NCI-H82 treated with DMSO at 0.1 percent for 48 hours (cell line): ENCODE data around the gene OGFOD3.
"Not testable (repeated sequence)": the region's sequence is repeated elsewhere in the genome, so short reads cannot be mapped to it uniquely, and the experiment has no call there.

ENCODE experiments used
- DNase-seq: peaks from one replicate; lab custom pipeline; 2025; ENCODE audit not compliant: unreplicated experiment; lab: John Stamatoyannopoulos, UW

The OGFOD3 gene

DNA sequence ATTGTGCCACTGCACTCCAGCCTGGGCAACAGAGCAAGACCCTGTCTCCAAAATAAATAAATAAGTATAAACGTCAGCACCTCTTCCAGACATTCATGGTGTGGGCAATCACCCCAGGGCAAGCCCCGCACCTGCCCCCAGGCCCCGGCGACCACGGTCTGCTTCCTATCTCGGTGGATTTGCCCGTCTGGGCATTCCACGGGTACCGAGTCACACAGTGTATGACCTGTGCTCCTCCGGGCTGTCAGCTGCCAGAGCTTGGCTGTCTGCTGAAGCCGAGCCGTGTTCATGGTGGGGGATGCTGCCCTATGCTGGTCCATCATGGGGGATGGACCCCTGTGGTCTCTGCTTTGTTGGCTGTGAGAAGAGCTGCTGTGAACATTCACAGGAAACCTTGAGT, 16.7 kb upstream of the OGFOD3 start:
- DNase-seq, result no peak

DNA sequence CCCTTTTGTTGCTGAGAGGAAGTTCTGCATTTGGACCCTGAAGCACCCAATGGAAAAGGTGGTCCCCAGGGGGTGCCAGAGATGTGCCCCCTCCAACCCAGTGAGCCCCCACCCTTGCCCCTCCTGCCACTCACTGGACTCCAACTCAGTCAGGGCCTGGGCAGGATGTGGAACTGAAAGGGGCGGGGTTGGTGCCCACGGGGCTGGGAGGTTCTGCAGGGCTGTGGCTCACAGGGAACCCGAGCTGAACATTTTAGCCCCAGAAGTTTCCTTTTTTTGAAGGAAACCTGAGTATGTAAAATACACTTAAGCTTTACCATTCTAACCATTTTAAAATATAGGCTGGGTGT, 15.8 kb upstream of the OGFOD3 start:
- no peak for DNase-seq

DNA sequence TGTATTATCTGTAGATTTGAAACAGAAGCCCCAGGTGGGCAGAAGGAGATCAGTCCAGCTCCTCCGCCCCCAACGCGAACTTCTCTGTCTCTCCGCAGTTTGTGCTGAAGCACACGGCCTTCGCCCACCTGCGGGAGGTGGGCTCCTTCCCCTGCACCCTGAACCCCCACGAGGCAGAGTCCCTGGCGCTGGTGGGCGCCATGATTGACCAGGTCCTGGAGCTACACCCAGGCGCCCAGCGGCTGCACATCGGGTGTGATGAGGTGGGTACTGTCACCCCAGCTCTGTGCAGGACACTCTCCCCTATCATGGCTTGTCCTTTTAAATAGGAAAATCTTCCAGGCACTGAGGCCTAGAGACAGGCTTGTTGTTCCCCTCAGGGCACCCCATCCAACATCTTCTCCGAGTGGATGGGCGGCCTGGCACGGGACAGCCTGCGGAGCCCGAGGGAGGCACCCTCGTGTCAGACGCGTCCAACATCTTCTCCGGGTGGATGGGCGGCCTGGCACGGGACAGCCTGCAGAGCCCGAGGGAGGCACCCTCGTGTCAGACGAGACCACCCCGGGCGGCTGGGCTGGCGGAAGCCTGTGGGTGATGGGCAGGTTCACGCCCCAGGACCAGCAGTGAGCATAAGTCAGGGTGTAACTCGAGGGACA, 15.3 kb upstream of the OGFOD3 start:
- no peak for DNase-seq

DNA sequence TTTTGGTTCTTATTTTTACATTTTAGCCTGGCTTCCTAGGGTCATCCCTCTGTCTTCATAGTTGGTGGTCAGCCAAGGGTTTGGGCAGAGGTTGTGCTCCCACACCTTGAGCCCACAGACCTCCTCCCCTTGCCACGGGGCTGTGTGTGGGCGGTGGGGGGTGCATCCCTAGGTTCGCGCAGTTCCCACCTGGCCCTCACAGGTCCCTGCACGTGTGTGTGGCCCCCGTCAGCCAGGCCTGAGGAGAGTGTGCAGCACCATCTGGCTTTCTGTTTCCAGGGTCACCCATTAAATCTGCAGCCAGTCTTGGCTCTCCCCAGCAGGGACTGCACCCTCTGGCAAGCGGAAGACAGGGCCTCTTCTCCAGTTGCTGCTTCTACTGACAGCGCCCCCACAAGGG, 13.6 kb upstream of the OGFOD3 start:
- DNase-seq, result no peak

DNA sequence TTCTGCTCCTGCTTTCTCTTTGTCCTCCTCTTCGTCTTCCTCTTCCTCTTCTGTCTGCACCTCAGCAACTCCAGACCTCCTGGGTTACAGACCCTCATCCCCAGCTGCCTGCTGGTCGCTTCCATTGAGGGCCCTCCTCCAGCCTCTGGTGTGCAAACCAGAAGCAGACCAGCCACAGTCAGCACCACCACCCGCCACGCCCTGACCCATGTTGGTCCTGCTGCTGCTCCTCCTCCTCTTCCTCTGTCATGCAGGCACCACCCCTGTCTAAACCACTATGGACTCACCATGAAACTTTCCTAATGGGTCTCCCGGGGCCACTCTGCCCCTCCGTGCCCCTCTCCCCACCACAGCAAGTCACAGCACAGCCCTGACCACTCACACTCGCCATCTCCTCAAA, 11.4 kb upstream of the OGFOD3 start:
- DNase-seq, result no peak

DNA sequence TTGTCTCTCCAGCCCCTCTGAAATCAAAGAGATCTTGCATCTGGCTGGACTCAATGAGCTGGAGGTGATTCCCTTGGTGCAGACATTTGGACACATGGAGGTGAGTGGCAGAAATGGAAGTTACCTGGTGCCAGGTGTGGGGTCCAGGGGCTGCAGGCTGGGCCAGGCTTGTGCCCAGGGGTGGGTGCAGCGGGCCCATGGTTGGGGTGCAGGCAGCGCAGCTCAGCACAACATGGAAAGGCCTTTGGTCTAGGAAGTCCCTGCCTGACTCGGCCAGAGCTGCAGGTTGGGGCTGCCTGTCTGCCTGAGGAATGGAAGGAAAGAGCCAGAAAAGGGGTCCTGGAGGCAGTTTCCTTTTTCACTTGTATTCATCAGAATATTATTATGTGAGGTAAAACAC, 10.2 kb upstream of the OGFOD3 start:
- DNase-seq, result no peak

DNA sequence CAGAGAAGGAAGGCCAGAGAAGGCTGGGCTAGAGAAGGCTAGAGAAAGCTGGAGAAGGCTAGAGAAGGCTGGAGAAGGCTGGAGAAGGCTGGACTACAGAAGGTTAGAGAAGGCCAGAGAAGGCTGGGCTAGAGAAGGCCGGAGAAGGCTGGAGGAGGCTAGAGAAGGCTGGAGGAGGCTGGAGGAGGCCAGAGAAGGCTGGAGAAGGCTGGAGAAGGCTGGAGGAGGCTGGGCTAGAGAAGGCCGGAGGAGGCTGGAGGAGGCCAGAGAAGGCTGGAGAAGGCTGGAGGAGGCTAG, 6.4 kb upstream of the OGFOD3 start:
- no peak for DNase-seq

DNA sequence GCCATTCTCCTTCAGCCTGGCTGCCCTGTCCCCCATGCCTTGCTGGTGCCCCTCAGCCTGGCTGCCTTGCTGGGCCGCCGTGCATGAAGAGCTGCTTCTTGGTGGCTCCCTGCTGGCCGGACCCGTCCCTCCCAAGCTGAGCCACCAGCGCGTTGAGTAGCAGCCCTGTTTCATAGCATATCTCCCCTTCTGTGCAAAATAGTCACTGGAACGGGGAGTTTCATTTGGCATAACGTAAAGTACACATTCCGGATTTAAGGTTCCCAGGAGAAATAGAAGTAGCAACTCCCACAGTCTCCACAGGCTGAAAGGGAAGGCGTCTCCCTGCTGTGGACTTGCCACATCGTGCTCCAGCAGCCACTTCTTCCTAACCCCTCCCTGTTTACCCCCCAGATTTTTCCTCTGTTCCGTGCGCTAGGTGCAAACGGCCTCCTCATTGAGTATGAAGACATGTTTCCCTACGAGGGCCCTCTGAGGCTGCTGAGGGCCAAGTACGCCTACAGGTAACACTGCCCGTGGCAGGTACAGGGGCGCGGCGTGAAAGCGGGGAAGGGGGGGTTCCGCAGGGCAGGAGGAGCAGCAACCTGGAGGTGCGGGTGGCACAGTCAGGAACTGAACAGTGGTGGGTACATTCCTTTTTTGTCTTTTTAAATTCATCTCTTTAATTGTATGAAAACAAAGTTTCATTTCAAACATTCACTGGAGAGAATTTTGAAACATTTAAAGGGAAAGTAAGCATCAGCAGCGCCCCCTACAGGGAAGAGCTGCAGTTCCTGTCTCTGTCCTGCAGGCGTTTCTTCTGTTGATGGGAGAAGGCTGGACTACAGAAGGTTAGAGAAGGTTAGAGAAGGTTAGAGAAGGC, 5.8 kb upstream of the OGFOD3 start:
- no peak for DNase-seq

DNA sequence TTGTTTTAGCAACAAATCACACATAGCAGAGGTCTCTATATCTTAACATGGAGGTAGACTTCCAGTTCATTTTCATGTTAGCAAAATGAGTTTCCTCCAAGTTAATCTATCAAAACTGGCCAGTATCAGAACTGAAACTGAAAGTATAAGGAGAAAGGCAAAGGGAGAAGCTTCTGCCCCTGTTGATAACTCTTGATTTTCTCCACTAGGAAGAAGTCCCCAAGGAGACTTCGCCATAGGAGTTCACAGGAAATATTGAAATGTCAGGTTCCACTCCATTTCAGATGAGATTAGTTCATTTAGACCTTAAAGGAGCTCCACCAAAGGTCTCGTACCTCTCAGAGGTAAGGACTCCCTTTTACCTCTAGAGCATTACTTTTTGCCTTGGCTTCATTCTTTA, 1.2 kb upstream of the OGFOD3 start:
- DNase-seq, result no peak

DNA sequence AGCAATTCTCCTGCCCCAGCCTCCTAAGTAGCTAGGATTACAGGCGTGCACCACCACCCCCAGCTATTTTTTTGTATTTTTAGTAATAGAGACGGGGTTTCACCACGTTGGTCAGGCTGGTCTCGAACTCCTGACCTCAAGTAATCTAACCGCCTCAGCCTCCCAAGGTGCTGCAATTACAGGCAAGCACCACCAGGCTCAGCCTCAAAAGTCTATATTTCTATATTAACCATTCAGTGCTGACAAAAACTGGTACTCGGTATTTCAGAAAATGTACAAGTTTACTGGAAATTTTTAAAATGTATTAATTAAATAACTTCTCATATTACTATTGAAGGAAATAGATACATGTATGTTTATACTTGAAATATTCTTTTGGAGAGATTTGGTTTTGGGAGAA, 1.6 kb downstream of the OGFOD3 start:
- no peak for DNase-seq

DNA sequence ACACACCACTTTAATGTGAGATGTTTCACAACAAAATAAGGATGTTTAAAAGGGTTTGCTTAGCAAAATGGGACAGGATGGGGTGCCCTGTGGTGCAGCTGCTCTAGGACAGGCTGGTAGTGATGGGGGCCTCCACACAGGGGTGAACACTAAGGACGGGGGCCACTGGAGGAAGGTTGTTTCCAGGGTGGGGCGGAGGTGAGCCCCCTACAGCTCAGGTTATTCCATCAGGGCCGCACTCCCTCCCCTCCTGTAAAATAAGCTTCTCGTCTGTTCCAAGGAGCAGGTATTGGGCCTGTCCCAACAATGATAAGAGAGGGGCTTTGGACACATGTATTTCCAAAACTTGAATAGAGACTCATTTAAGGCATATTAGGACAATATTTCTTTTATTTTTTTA, 2.1 kb downstream of the OGFOD3 start:
- no peak for DNase-seq

DNA sequence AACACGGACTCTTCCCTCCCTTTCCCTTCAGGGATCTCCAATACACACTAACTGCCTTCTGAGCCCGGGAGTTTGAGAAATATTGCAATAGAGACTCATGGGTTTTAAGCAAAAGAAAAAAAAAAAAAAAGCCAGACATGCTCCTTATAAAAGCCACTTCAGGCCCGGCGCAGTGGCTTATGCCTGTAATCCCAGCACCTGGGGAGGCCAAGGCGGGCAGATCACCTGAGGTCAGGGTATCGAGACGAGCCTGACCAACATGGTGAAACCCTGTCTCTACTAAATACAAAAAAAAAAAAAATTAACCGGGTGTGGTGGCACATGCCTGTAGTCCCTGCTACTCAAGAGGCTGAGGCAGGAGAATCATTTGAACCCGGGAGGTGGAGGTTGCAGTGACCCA, 2.6 kb downstream of the OGFOD3 start:
- DNase-seq, result no peak

DNA sequence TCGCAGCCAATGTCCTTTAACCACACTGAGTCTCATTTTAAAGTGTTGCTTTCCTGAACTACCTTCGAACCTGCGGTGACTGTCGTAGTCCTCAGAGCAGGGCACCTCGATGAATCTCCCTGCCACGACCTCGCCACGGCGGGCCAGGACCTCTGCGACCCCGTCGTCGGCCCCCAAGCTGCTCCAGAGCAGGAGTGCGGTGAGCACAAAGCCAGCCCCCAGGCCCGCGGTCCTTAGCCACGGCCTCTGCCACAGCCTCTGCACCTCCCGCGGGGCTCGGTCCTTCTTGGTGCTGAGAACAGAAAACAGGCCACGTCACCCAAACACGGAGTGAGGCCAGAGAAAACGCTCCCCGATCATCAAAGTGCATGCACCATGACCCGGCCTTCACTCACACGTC, 3.0 kb downstream of the OGFOD3 start:
- no peak for DNase-seq

DNA sequence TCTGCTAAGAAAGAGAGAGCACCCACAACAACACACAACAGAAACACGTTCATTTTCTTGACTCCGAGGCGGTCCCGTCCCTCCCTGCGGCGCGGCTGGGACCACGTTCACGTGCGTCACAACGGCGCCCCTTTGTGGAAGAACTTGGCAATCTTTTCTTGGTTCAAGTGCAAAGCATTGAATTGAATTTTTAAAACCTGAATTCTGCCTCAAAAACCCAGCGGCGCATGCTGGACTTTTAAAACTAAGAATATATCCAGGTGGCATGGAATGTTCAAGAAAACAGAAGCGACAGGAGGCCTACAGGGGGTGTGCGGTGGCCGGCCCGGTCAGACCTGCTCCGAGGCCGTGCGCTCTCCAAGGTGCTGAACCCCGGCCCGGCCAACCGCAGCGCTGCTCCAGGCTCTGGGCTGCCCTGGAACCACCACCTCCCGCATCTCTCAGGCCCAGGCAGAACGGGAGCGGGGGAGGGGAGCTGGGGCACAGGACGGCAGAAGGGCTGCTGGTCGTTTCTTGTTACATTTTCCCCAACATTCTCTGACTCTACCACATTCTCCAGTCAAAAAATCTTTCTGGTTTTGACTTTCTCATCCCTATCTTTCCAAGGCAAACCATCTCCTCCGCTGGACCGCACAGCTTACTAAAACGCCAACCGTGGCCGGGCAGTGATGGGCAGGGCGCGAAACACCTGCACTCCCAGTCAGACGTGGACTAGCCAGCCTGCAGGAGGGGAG, 3.7 kb downstream of the OGFOD3 start:
- no peak for DNase-seq

DNA sequence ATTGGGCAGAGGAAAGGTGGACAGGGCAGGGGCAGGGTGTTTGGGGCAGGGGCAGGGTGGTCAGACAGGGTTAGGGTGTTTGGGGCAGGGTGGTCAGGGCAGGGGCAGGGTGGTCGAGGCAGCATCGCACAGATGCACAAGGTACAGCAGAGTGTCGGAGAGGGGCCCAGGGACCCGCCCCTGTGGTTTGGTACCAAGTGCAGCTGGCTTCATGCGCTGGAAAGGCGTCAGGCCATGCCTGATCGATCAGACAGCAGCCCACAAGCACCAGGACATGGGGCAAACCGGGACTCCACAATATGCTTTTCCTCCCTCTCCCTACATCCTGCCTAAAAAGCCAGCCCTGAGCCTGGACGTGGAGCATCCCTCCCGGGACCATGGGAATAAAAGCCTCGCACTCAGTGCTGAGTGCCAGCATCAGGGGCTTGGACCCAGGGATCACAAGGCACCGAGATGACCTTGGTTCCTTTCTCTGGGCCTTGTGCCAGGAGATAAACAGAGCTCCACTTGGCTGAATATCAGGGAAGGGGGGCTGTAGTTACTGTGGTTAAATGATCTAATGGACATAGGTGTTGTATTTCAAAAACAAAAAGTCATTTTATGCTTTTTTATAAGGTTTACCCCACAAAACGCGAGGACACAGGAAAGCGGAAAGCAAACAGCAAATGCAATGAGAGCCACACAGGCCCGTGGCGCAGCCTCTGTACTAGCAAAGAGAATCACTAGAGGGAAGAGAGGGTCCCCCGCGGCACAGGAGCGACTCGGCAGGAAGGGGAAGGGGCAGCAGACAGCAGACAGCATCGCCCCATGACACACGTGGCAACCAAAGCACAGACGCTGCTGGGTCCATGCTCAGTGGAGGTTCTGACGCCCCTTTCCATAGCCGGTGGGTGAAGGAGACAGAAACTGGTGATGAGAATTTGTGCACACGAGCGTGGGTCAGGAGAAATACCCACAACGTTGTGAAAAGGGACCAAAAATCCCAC, 5.6 kb downstream of the OGFOD3 start:
- DNase-seq, result no peak

DNA sequence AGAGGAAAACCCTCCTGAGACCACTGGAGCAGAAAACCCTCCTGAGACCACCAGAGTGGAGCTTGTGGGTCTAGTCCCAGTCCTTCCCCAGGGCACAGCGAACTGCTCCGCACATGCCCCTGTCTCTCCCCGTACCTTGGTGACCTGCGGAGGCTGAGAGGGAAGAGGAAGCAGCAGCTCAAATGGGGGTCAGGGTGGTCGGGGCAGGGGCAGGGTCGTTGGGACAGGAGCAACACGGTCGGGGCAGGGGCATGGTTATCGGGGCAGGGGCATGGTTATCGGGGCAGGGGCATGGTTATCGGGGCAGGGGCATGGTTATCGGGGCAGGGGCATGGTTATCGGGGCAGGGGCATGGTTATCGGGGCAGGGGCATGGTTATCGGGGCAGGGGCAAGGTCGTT, 6.3 kb downstream of the OGFOD3 start:
- DNase-seq, result not testable (repeated sequence)

DNA sequence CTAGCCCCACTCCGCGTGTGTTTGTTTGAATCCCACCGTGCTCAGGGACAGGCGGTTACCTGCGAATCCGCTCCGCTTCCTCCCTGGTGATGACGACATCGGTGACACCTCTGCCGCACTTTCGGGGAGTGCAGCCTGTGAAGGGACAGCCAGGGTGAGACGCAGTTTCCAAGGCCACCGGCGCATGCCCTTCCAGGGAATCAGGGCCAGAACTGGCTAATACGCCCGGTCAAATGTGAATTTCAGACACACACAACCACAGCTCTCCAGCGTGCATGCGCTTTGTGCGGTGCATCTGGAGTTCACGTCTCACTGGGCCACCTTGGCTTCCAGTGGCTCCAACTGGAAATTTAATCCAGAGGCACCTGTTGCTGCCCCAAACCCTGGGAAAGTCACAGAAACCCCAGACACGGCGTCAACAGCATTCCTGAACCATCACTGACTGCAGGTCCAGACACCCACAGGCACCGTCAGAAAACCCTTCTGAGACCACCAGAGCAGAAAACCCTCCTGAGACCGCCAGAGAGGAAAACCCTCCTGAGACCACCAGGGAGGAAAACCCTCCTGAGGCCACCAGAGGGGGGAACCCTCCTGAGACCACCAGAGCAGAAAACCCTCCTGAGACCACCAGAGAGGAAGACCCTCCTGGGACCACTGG, 6.9 kb downstream of the OGFOD3 start:
- DNase-seq, result no peak

DNA sequence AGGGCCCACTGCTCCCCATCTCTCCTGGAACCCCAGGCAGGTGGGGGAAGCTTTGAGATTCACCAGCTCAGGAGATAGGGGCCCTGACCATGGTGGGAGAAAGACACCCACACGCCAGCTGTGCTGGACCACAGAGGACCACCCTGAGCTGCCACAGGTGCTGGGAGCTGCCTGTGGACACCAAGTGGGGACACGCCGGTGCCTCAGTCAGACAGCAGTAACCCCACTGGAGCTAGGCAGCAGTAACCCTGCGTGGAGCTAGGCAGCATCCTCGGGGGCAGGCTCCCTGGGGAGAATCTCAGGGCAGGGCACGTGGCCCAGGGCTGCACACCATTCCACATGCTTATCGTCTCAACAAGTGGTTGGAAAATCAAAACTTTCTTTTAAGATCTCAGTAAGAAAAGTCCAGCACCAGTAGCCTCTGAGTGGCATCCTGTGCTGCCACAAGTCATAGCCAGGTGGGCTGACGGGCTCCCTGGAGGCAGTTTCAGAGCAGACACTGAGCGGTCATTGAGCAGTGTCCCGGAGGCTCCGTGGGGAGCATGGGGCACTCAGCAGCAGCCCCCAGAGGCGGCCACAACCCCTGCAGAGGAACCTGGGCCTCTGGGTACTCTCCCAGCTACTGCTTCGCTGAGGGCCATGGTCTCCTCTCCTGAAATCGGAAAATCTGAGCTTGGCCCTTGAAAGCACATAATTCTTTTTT, 8.2 kb downstream of the OGFOD3 start:
- no peak for DNase-seq

DNA sequence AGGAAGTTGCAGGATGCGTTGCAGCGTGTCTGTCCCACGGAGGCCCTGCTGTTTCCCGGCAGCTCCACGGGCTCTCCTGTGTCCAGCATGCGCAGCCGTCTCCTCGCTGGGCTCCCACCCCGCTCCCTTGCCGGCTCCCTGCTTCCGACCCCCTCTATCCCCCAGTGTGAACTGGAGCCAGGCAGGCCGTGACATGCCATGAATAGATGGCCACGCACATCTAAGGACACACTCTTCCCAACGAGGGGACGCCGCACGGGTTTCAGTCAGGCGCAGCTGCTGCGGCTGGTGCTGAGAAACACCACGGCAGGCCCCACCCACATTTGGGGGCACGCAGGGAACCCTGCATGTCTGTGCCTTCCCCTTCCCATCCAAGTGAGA, 9.5 kb downstream of the OGFOD3 start:
- DNase-seq, result no peak

DNA sequence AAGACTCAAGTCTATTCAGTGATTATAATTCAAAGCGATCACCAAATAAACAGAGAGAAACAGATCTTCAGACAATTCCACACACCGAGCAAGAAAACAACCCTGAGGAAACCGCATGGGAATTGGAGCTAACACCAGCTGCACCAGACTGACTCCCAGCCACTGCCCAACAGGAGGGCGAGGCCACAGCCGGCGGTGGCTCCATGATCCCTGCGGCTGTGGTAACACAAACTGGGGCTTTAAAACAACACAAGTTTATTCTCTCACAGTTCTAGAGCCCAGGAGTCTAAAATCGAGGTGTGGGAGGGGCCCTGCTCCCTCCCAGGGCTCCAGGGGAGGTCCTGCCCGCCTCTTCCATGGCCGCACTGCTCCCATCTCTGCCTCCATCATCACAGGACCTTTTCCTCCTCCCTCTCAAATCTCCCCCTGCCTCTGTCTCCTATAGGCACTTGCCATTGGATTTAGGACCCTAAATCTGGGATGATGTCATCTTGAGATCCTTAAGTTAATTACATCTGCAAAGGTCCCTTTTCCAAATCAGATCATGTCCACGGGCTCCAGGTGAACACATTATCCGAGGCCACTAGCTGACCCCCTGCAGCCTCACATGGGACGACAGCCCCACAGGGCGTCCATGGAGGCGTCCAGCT, 10.0 kb downstream of the OGFOD3 start:
- DNase-seq, result no peak
